ENCODE measurements around the gene OR52D1. TPM values are rescaled to one million over a fixed set of nuclear protein-coding genes. Genes with fewer than 3 reads are reported as not detected.

The OR52D1 gene
- total RNA-seq, 1 experiment from 2014 or later, result not detected

GRCh38 chr11:5524756-5525155, 36.3 kb downstream of the OR52D1 start:
- H2AFZ ChIP-seq (ENCODE audit: low read depth, low read length, poor library complexity, severe bottlenecking), result no peak overlapping the region
- no peaks in the 10 kb centered on the region for H3K9me3 ChIP-seq (ENCODE audit: control insufficient read depth in 1 of 2, insufficient read depth in 1 of 2, low read depth in 1 of 2, low read length in 2 of 2)
- ChIA-PET RAD21 (ENCODE audit: low non-redundant PET in 1 of 2, low total read pairs in 2 of 2, uncharacterized antibody in 2 of 2, unreplicated experiment in 2 of 2) (no interaction called here), POLR2A (interaction anchor here (1.0 kb wide), 1 partner anchor 19 kb away, joined by 5 read pairs; no protein-coding TSS in a partner anchor), CTCF (no interaction called here)
- TF ChIP-seq YY1 (IDR thresholded peaks at IDR 0.05; ENCODE audit: extremely low read depth, insufficient replicate concordance, low read depth, low read length) (no peak), CBX3 (IDR thresholded peaks at IDR 0.05; ENCODE audit: low read depth) (no peak), FOSL1 (IDR thresholded peaks at IDR 0.05; ENCODE audit: low read depth) (no peak), TCF7L2 (IDR thresholded peaks at IDR 0.05; ENCODE audit: borderline replicate concordance, extremely low read depth, insufficient read depth, insufficient read length) (no peak), EZH2phosphoT487 (IDR thresholded peaks at IDR 0.05; ENCODE audit: borderline replicate concordance) (no peak), CEBPB (IDR thresholded peaks at IDR 0.05; ENCODE audit: low read depth) (no peak), ATF3 (IDR thresholded peaks at IDR 0.05) (no peak), REST (IDR thresholded peaks at IDR 0.05; ENCODE audit: low read depth) (no peak), POLR2AphosphoS5 (IDR thresholded peaks at IDR 0.05; ENCODE audit: low read depth, low read length) (no peak), ELF1 (IDR thresholded peaks at IDR 0.05; ENCODE audit: borderline replicate concordance, low read depth) (no peak)
- peaks cover 44% of the 10 kb centered on the region; the same call in 1 of the 2 replicates for H3K27me3 ChIP-seq (ENCODE audit: insufficient read depth, low read length)
- H3K9ac ChIP-seq (ENCODE audit: low read length), result no peak overlapping the region
- no peaks in the 10 kb centered on the region for H4K20me1 ChIP-seq (ENCODE audit: insufficient read depth)
- H3K27ac ChIP-seq (ENCODE audit: low read depth, low read length), result no peak overlapping the region
- no peaks in the 10 kb centered on the region for H3K4me1 ChIP-seq (ENCODE audit: control insufficient read depth in 1 of 2, insufficient read depth in 2 of 2, low read length in 2 of 2)
- ATAC-seq (no peak), DNase-seq (ENCODE audit: low read depth, low spot score) (no peak)
- no peak overlapping the region for H3K4me2 ChIP-seq (ENCODE audit: low read length)
- H3K4me3 ChIP-seq (replicated peaks in 1 of 2; ENCODE audit: low read depth in 1 of 2, low read length in 2 of 2), result no peak overlapping the region
- no peaks in the 10 kb centered on the region for H3K79me2 ChIP-seq (ENCODE audit: insufficient read depth, low read length)
- no peaks in the 10 kb centered on the region for H3K9me2 ChIP-seq (ENCODE audit: insufficient read depth)
- no TSS peak for BruUV-seq (replicated peaks)
- no peaks in the 10 kb centered on the region for H3K36me3 ChIP-seq (ENCODE audit: control insufficient read depth in 1 of 2, insufficient read depth in 2 of 2, low read length in 2 of 2)
- intact Hi-C loops (cut with micrococcal nuclease), result no loop called here

Measured in HCT116 (cell line).